ENCODE results near the gene TDRKH.
A peak's percentile ranks its signal among the peaks of the same experiment; 100 is the strongest.

The TDRKH gene

GRCh38 chr1:151790071-151790939, at the start of gene TDRKH:
TSS of gene TDRKH (minus strand) at chr1:151790500. CDS start at chr1:151783022, 7,478 bp downstream.
- DNase-seq, result peak; percentile 99

GRCh38 chr1:151839457-151840403, 49.4 kb upstream of the TDRKH start, which contains the start of gene C2CD4D:
TSS of gene C2CD4D (minus strand) at chr1:151839820. CDS start at chr1:151838989, 831 bp downstream.
- peak; percentile 75 for DNase-seq

GRCh38 chr1:151839082-151839412, 48.7 kb upstream of the TDRKH start:
- DNase-seq, result no peak

- no peak for DNase-seq
Measured at GRCh38 chr1:151838222-151839081, 48.2 kb upstream of the TDRKH start.

GRCh38 chr1:151837884-151838221, 47.6 kb upstream of the TDRKH start:
- DNase-seq, result no peak

GRCh38 chr1:151837197-151837596, 46.9 kb upstream of the TDRKH start:
- DNase-seq, result peak; percentile 33

- DNase-seq, result no peak
Measured at GRCh38 chr1:151835596-151835995, 45.3 kb upstream of the TDRKH start.

- no peak for DNase-seq
Measured at GRCh38 chr1:151834239-151834638, 43.9 kb upstream of the TDRKH start.

- no peak for DNase-seq
Measured at GRCh38 chr1:151833172-151833900, 43.0 kb upstream of the TDRKH start.

- DNase-seq, result peak; percentile 95
Measured at GRCh38 chr1:151832318-151832980, 42.1 kb upstream of the TDRKH start.

GRCh38 chr1:151831605-151832004, 41.3 kb upstream of the TDRKH start, which contains the start of gene RORC:
TSS of gene RORC (minus strand) at chr1:151831802. CDS start at chr1:151831764, 38 bp downstream.
- peak; percentile 26 for DNase-seq

GRCh38 chr1:151831256-151831591, 40.9 kb upstream of the TDRKH start:
- no peak for DNase-seq

- DNase-seq, result no peak
Measured at GRCh38 chr1:151830055-151830454, 39.8 kb upstream of the TDRKH start.

- no peak for DNase-seq
Measured at GRCh38 chr1:151829352-151830046, 39.2 kb upstream of the TDRKH start.

GRCh38 chr1:151828921-151829320, 38.6 kb upstream of the TDRKH start:
- DNase-seq, result peak; percentile 30

GRCh38 chr1:151827853-151828252, 37.6 kb upstream of the TDRKH start:
- no peak for DNase-seq

- DNase-seq, result no peak
Measured at GRCh38 chr1:151825751-151826660, 35.7 kb upstream of the TDRKH start.

- no peak for DNase-seq
Measured at GRCh38 chr1:151825204-151825603, 34.9 kb upstream of the TDRKH start.

GRCh38 chr1:151823175-151823574, 32.9 kb upstream of the TDRKH start:
- DNase-seq, result no peak

GRCh38 chr1:151822404-151822803, 32.1 kb upstream of the TDRKH start:
- DNase-seq, result no peak

All from DMS79 (cell line).